K562 (cell line): ENCODE measurements around the gene CPSF2. TPM values are rescaled to one million over a fixed set of nuclear protein-coding genes. Genes with fewer than 3 reads are reported as not detected.

Source experiments
- FOS ChIP-seq: IDR thresholded peaks from 3 replicates; pipeline ENCODE4 v1.6.1; 2011; ENCODE audit not compliant: insufficient read length; ENCODE audit errors: extremely low read depth
- HNRNPK ChIP-seq: fragments of 200-400 bp; formaldehyde crosslinking; IDR thresholded peaks from one replicate; pipeline ENCODE4 v1.6.1; 2018; ENCODE audit warnings: mild to moderate bottlenecking, low read depth, low read length; ENCODE audit not compliant: poor library complexity, severe bottlenecking
- ILK ChIP-seq: fragments of 450-650 bp; IDR thresholded peaks from 2 replicates; pipeline ENCODE4 v1.6.1; 2016; ENCODE audit warnings: missing genetic modification characterization, low read depth, mild to moderate bottlenecking, missing compliant biosample characterization, moderate library complexity, borderline replicate concordance
- LARP7 ChIP-seq: fragments of 450-650 bp; IDR thresholded peaks from 2 replicates; pipeline ENCODE4 v1.6.1; 2016
- polyA plus RNA-seq, 8 experiments: library from polyadenylated mRNA; depleted of rRNA in 4 of 8; stranded (reverse) in 5 of 8; unstranded in 3 of 8; fragments of >200 nt; fragmentation: Nextera tagmentation in 2 of 8; fragmentation: Illumina TruSeq in 1 of 8; extraction: Ambion mirVana in 2 of 8; extraction: Trizol in 1 of 8; gene quantifications; 2 replicates each; pipeline versions ENCODE4 v1.2.1 to v1.2.3, GENCODE V29; 2011 to 2014; ENCODE audit warnings: inconsistent platforms in 1 of 8, missing spikeins in 1 of 8
- total RNA-seq, 7 experiments: library from RNA; depleted of rRNA in 6 of 7; stranded (reverse); fragments of >200 nt in 6 of 7; fragmentation: Illumina TruSeq in 2 of 7; extraction: Trizol in 2 of 7; gene quantifications; 2 replicates each; pipeline versions ENCODE4 v1.2.1 to v1.2.3, GENCODE V29; 2011 to 2021; ENCODE audit warnings: low replicate concordance in 1 of 7
- TF ChIP-seq, protein P1 (sequence below), 2 experiments: IDR thresholded peaks in 1 of 2; conservative IDR thresholded peaks in 1 of 2; 2 replicates each; pipeline ENCODE4 v1.6.1; 2016; ENCODE audit warnings: low read depth in 2 of 2, mild to moderate bottlenecking in 1 of 2, missing compliant biosample characterization in 1 of 2, missing genetic modification characterization in 1 of 2, moderate library complexity in 1 of 2
- TF ChIP-seq, protein P2 (sequence below): fragments of 250-450 bp; sonication (Bioruptor Pico); IDR thresholded peaks from 2 replicates; pipeline ENCODE4 v1.6.1; 2021; ENCODE audit warnings: mild to moderate bottlenecking
- TF ChIP-seq, protein P3 (sequence below): fragments of 250-450 bp; sonication (Bioruptor Pico); IDR thresholded peaks from 2 replicates; pipeline ENCODE4 v1.4.0; 2020
- TF ChIP-seq, protein P4 (sequence below): sonication (generic); formaldehyde crosslinking; IDR thresholded peaks from 2 replicates; pipeline ENCODE4 v1.8.0; 2022; ENCODE audit warnings: mild to moderate bottlenecking, missing genetic modification reagents
- TF ChIP-seq, protein P5 (sequence below): fragments of 450-650 bp; formaldehyde crosslinking; IDR thresholded peaks from 2 replicates; pipeline ENCODE4 v1.4.0; 2020; ENCODE audit warnings: mild to moderate bottlenecking, moderate library complexity
- TF ChIP-seq, protein P6 (sequence below), 2 experiments: fragments of 450-650 bp in 1 of 2; IDR thresholded peaks; 2 replicates each; pipeline ENCODE4 v1.6.1; 2011 to 2017; ENCODE audit warnings: low read depth in 2 of 2, antibody characterized with exemption in 1 of 2, borderline replicate concordance in 1 of 2, low read length in 1 of 2, mild to moderate bottlenecking in 1 of 2, mixed read lengths in 1 of 2; ENCODE audit not compliant: control insufficient read depth in 1 of 2

Gene CPSF2
- total and polyA plus RNA-seq, 9 of the 15 experiments (the other 6 are each of a cell fraction or from before 2014, with no cell fraction given), result 20.8 to 71.3 (median 49.0) TPM

DNA sequence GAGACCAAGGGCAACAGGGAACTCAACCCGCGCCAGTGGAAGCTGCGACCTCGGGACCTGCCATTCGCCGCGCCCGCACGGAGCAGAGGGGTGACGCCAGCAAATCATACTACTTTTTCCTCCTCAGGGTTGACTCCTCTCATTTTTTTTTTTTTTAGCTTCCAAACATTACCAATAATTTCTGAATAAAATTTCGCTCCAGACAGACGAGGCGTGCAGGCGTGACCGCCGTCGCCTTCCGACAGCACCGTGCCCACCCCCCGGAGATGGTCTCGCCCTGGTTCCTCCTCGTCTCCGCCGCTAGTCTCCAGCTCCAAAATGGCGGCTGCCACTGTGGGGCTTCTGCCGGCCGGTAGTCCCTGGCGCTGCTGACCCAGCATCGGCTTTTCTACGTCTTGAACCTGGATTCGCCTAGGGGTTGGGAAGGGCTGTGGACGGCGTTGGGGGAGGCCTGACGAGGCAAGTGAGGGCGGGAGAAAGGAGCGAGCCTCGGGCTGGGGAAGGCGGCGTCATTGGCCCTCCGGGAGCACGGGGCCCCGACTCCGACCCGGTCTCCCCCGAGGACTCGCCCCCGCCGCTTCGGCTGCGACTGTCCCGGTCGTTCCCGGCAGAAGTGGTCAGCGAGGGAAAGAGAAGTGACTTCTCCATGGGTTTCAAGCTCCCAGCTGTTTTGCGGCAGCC lies at the start of gene CPSF2, which contains the start of gene NDUFB1 (continued):
- TF ChIP-seq, protein P1, sequence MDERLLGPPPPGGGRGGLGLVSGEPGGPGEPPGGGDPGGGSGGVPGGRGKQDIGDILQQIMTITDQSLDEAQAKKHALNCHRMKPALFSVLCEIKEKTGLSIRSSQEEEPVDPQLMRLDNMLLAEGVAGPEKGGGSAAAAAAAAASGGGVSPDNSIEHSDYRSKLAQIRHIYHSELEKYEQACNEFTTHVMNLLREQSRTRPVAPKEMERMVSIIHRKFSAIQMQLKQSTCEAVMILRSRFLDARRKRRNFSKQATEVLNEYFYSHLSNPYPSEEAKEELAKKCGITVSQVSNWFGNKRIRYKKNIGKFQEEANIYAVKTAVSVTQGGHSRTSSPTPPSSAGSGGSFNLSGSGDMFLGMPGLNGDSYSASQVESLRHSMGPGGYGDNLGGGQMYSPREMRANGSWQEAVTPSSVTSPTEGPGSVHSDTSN (CRISPR knock-in tag; IDR thresholded peaks at IDR 0.05; ENCODE audit: low read depth), result no peak
- TF ChIP-seq, protein P1 (tag; conservative IDR thresholded peaks at IDR 0.05; ENCODE audit: low read depth), result no peak
- TF ChIP-seq, protein P2, sequence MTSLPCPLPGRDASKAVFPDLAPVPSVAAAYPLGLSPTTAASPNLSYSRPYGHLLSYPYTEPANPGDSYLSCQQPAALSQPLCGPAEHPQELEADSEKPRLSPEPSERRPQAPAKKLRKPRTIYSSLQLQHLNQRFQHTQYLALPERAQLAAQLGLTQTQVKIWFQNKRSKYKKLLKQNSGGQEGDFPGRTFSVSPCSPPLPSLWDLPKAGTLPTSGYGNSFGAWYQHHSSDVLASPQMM (CRISPR knock-in tag), result no peak
- TF ChIP-seq ILK (tag) (no peak), LARP7 (no peak), FOS (no peak), HNRNPK (no peak)
- TF ChIP-seq, protein P3, sequence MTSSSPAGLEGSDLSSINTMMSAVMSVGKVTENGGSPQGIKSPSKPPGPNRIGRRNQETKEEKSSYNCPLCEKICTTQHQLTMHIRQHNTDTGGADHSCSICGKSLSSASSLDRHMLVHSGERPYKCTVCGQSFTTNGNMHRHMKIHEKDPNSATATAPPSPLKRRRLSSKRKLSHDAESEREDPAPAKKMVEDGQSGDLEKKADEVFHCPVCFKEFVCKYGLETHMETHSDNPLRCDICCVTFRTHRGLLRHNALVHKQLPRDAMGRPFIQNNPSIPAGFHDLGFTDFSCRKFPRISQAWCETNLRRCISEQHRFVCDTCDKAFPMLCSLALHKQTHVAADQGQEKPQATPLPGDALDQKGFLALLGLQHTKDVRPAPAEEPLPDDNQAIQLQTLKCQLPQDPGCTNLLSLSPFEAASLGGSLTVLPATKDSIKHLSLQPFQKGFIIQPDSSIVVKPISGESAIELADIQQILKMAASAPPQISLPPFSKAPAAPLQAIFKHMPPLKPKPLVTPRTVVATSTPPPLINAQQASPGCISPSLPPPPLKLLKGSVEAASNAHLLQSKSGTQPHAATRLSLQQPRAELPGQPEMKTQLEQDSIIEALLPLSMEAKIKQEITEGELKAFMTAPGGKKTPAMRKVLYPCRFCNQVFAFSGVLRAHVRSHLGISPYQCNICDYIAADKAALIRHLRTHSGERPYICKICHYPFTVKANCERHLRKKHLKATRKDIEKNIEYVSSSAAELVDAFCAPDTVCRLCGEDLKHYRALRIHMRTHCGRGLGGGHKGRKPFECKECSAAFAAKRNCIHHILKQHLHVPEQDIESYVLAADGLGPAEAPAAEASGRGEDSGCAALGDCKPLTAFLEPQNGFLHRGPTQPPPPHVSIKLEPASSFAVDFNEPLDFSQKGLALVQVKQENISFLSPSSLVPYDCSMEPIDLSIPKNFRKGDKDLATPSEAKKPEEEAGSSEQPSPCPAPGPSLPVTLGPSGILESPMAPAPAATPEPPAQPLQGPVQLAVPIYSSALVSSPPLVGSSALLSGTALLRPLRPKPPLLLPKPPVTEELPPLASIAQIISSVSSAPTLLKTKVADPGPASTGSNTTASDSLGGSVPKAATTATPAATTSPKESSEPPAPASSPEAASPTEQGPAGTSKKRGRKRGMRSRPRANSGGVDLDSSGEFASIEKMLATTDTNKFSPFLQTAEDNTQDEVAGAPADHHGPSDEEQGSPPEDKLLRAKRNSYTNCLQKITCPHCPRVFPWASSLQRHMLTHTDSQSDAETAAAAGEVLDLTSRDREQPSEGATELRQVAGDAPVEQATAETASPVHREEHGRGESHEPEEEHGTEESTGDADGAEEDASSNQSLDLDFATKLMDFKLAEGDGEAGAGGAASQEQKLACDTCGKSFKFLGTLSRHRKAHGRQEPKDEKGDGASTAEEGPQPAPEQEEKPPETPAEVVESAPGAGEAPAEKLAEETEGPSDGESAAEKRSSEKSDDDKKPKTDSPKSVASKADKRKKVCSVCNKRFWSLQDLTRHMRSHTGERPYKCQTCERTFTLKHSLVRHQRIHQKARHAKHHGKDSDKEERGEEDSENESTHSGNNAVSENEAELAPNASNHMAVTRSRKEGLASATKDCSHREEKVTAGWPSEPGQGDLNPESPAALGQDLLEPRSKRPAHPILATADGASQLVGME (CRISPR knock-in tag), result no peak
- TF ChIP-seq, protein P4, sequence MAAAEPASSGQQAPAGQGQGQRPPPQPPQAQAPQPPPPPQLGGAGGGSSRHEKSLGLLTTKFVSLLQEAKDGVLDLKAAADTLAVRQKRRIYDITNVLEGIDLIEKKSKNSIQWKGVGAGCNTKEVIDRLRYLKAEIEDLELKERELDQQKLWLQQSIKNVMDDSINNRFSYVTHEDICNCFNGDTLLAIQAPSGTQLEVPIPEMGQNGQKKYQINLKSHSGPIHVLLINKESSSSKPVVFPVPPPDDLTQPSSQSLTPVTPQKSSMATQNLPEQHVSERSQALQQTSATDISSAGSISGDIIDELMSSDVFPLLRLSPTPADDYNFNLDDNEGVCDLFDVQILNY, result no peak
- TF ChIP-seq, protein P5, sequence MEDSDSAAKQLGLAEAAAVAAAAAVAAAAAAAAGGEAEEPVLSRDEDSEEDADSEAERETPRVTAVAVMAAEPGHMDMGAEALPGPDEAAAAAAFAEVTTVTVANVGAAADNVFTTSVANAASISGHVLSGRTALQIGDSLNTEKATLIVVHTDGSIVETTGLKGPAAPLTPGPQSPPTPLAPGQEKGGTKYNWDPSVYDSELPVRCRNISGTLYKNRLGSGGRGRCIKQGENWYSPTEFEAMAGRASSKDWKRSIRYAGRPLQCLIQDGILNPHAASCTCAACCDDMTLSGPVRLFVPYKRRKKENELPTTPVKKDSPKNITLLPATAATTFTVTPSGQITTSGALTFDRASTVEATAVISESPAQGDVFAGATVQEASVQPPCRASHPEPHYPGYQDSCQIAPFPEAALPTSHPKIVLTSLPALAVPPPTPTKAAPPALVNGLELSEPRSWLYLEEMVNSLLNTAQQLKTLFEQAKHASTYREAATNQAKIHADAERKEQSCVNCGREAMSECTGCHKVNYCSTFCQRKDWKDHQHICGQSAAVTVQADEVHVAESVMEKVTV (CRISPR knock-in tag), result no peak
- TF ChIP-seq, protein P6, sequence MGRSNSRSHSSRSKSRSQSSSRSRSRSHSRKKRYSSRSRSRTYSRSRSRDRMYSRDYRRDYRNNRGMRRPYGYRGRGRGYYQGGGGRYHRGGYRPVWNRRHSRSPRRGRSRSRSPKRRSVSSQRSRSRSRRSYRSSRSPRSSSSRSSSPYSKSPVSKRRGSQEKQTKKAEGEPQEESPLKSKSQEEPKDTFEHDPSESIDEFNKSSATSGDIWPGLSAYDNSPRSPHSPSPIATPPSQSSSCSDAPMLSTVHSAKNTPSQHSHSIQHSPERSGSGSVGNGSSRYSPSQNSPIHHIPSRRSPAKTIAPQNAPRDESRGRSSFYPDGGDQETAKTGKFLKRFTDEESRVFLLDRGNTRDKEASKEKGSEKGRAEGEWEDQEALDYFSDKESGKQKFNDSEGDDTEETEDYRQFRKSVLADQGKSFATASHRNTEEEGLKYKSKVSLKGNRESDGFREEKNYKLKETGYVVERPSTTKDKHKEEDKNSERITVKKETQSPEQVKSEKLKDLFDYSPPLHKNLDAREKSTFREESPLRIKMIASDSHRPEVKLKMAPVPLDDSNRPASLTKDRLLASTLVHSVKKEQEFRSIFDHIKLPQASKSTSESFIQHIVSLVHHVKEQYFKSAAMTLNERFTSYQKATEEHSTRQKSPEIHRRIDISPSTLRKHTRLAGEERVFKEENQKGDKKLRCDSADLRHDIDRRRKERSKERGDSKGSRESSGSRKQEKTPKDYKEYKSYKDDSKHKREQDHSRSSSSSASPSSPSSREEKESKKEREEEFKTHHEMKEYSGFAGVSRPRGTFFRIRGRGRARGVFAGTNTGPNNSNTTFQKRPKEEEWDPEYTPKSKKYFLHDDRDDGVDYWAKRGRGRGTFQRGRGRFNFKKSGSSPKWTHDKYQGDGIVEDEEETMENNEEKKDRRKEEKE (IDR thresholded peaks at IDR 0.05; ENCODE audit: borderline replicate concordance in 1 of 2, control insufficient read depth in 1 of 2, low read depth in 2 of 2, low read length in 1 of 2), result peak in 1 of 2 experiments; percentile 97; a peak in 2 of 4 replicates
